Measurements from ENCODE around the gene SMYD2. TPM values are rescaled to one million over a fixed set of nuclear protein-coding genes. Genes with fewer than 3 reads are reported as not detected.
A peak's percentile ranks its signal among the peaks of the same experiment; 100 is the strongest.

Gene SMYD2
- 36.9 and 38.2 TPM in 2 replicates for polyA plus RNA-seq
- polyA minus RNA-seq = 25.6 and 28.0 TPM in 2 replicates

- H3K27me3 ChIP-seq (ENCODE audit: insufficient read depth, low read depth, low read length) = no peaks in the 10 kb centered on the region
- TF ChIP-seq POLR2AphosphoS5 (IDR thresholded peaks at IDR 0.05) (no peak), REST (IDR thresholded peaks at IDR 0.05; ENCODE audit: borderline replicate concordance) (no peak), CTCF (IDR thresholded peaks at IDR 0.05; ENCODE audit: poor library complexity, severe bottlenecking) (no peak), RAD21 (conservative IDR thresholded peaks at IDR 0.05) (no peak), SMC3 (conservative IDR thresholded peaks at IDR 0.05; ENCODE audit: poor library complexity) (no peak), TAF1 (IDR thresholded peaks at IDR 0.05; ENCODE audit: low read depth) (no peak), EZH2 (IDR thresholded peaks at IDR 0.05; ENCODE audit: borderline replicate concordance, insufficient read depth, low read length, poor library complexity, severe bottlenecking) (no peak), EP300 (conservative IDR thresholded peaks at IDR 0.05; ENCODE audit: poor library complexity, severe bottlenecking) (peak; percentile 39), MXI1 (conservative IDR thresholded peaks at IDR 0.05; ENCODE audit: poor library complexity, severe bottlenecking) (peak; percentile 74)
- H3K9ac ChIP-seq (ENCODE audit: low read length) = peak within 1 kb of the TSS; percentile 87
- H3K9me3 ChIP-seq (ENCODE audit: low read length) = no peaks in the 10 kb centered on the region
- peaks cover 8% of the 10 kb centered on the region for H3F3A ChIP-seq (ENCODE audit: insufficient read depth, low read length, poor library complexity, severe bottlenecking)
- H3K27ac ChIP-seq (ENCODE audit: low read length) = peak within 1 kb of the TSS; percentile 77
- no peaks in the 10 kb centered on the region for H3K36me3 ChIP-seq (ENCODE audit: insufficient read depth, low read length)
- H2AFZ ChIP-seq (ENCODE audit: low read depth, low read length) = peak within 1 kb of the TSS; percentile 60
- peak within 1 kb of the TSS; percentile 60 for H3K4me2 ChIP-seq (ENCODE audit: low read length)
- no peaks in the 10 kb centered on the region for H3K79me2 ChIP-seq (replicated peaks; ENCODE audit: insufficient read depth, low read length)
- no peaks in the 10 kb centered on the region for H4K20me1 ChIP-seq (ENCODE audit: insufficient read depth)
- H3K4me3 ChIP-seq (ENCODE audit: low read length) = peak within 1 kb of the TSS; percentile 87
- H3K9me2 ChIP-seq (ENCODE audit: insufficient read depth, low read length) = no peaks in the 10 kb centered on the region
Measured at GRCh38 chr1:214281021-214281719, at the start of gene SMYD2. SMYD2 (plus strand) TSS chr1:214281159; CDS start chr1:214281255, 96 bp downstream.

GRCh38 chr1:214233856-214234634 is 46.9 kb upstream of the SMYD2 start:
- H3K9ac ChIP-seq (ENCODE audit: low read length) = no peak overlapping the region
- no peak overlapping the region for H2AFZ ChIP-seq (ENCODE audit: low read depth, low read length)
- no peak overlapping the region for H3K27ac ChIP-seq (ENCODE audit: low read length)
- H3K4me3 ChIP-seq (ENCODE audit: low read length) = no peak overlapping the region
- TF ChIP-seq EZH2 (IDR thresholded peaks at IDR 0.05; ENCODE audit: borderline replicate concordance, insufficient read depth, low read length, poor library complexity, severe bottlenecking) (no peak), CTCF (IDR thresholded peaks at IDR 0.05; ENCODE audit: poor library complexity, severe bottlenecking) (no peak), REST (IDR thresholded peaks at IDR 0.05; ENCODE audit: borderline replicate concordance) (no peak), RAD21 (conservative IDR thresholded peaks at IDR 0.05) (no peak)
- no peaks in the 10 kb centered on the region for H4K20me1 ChIP-seq (ENCODE audit: insufficient read depth)
- H3F3A ChIP-seq (ENCODE audit: insufficient read depth, low read length, poor library complexity, severe bottlenecking) = no peaks in the 10 kb centered on the region
- no peaks in the 10 kb centered on the region for H3K9me2 ChIP-seq (ENCODE audit: insufficient read depth, low read length)
- no peaks in the 10 kb centered on the region for H3K36me3 ChIP-seq (ENCODE audit: insufficient read depth, low read length)
- no peaks in the 10 kb centered on the region for H3K27me3 ChIP-seq (ENCODE audit: insufficient read depth, low read depth, low read length)
- H3K4me2 ChIP-seq (ENCODE audit: low read length) = no peak overlapping the region
- H3K79me2 ChIP-seq (replicated peaks; ENCODE audit: insufficient read depth, low read length) = no peaks in the 10 kb centered on the region
- H3K9me3 ChIP-seq (ENCODE audit: low read length) = no peaks in the 10 kb centered on the region

Data from neural cell (in vitro differentiated cells).